Neural cell (in vitro differentiated cells): ENCODE results near the gene OSBP2. TPM values are rescaled to one million over a fixed set of nuclear protein-coding genes. Genes with fewer than 3 reads are reported as not detected.

Experiments used
- H2AFZ ChIP-seq: fragments of 200-600, 300-800 bp; sonication (generic), shearing (Covaris generic); 2 replicates; pipeline ENCODE4 v1.6.0; 2014; ENCODE audit warnings: low read depth, mild to moderate bottlenecking, antibody characterized with exemption, low read length, moderate library complexity
- H3F3A ChIP-seq: fragments of 200-600 bp; shearing (Covaris generic); 2 replicates; pipeline ENCODE4 v1.6.1; 2016; ENCODE audit warnings: mild to moderate bottlenecking, moderate library complexity, mixed read lengths, antibody characterized with exemption, low read length; ENCODE audit not compliant: insufficient read depth, poor library complexity, severe bottlenecking
- H3K27ac ChIP-seq: fragments of 200-600, 300-800 bp; sonication (generic), shearing (Covaris generic); 2 replicates; pipeline ENCODE4 v1.5.1; 2014; ENCODE audit warnings: mild to moderate bottlenecking, low read length, moderate library complexity
- H3K27me3 ChIP-seq: fragments of 300-800, 200-600 bp; sonication (generic), shearing (Covaris generic); 2 replicates; pipeline ENCODE4 v1.6.0; 2014; ENCODE audit warnings: mild to moderate bottlenecking, low read depth, low read length, moderate library complexity; ENCODE audit not compliant: insufficient read depth
- H3K36me3 ChIP-seq: fragments of 300-800, 200-600 bp; sonication (generic), shearing (Covaris generic); 2 replicates; pipeline ENCODE4 v1.5.1; 2014; ENCODE audit warnings: mild to moderate bottlenecking, antibody characterized with exemption, low read length, moderate library complexity; ENCODE audit not compliant: insufficient read depth
- H3K4me2 ChIP-seq: fragments of 300-800, 200-600 bp; sonication (generic), shearing (Covaris generic); 2 replicates; pipeline ENCODE4 v1.6.0; 2014; ENCODE audit warnings: mild to moderate bottlenecking, low read length
- H3K4me3 ChIP-seq: fragments of 300-800, 200-600 bp; sonication (generic), shearing (Covaris generic); 2 replicates; pipeline ENCODE4 v1.5.1; 2014; ENCODE audit warnings: mild to moderate bottlenecking, low read length, moderate library complexity
- H3K79me2 ChIP-seq: fragments of 200-600 bp; shearing (Covaris generic); replicated peaks from 2 replicates; pipeline ENCODE4 v1.6.0; 2014; ENCODE audit warnings: mild to moderate bottlenecking, low read length, moderate library complexity; ENCODE audit not compliant: insufficient read depth
- H3K9ac ChIP-seq: fragments of 300-800, 200-600 bp; sonication (generic), shearing (Covaris generic); 2 replicates; pipeline ENCODE4 v1.6.1; 2016; ENCODE audit warnings: mild to moderate bottlenecking, low read length, mixed read lengths
- H3K9me2 ChIP-seq: fragments of 200-600 bp; shearing (Covaris generic); 2 replicates; pipeline ENCODE4 v1.6.1; 2016; ENCODE audit warnings: mild to moderate bottlenecking, low read length, mixed read lengths; ENCODE audit not compliant: insufficient read depth
- H3K9me3 ChIP-seq: fragments of 200-600, 300-800 bp; sonication (generic), shearing (Covaris generic); 2 replicates; pipeline ENCODE4 v1.6.1; 2016; ENCODE audit warnings: mild to moderate bottlenecking, mixed run types, low read length, moderate library complexity, mixed read lengths
- H4K20me1 ChIP-seq: fragments of 200-600 bp; shearing (Covaris generic); 2 replicates; pipeline ENCODE4 v1.6.1; 2016; ENCODE audit warnings: mild to moderate bottlenecking, mixed run types; ENCODE audit not compliant: insufficient read depth
- EP300 ChIP-seq: fragments of 450-650 bp; conservative IDR thresholded peaks from 2 replicates; pipeline ENCODE4 v1.6.1; 2014; ENCODE audit warnings: antibody characterized with exemption, mild to moderate bottlenecking, moderate library complexity; ENCODE audit not compliant: poor library complexity, severe bottlenecking
- EZH2 ChIP-seq: fragments of 200-600, 300-800 bp; shearing (Covaris generic), sonication (generic); IDR thresholded peaks from 2 replicates; pipeline ENCODE4 v1.6.1; 2014; ENCODE audit warnings: antibody characterized with exemption, low read length, borderline replicate concordance, mild to moderate bottlenecking; ENCODE audit not compliant: insufficient read depth, poor library complexity, severe bottlenecking
- MXI1 ChIP-seq: fragments of 450-650 bp; conservative IDR thresholded peaks from 2 replicates; pipeline ENCODE4 v1.6.1; 2014; ENCODE audit warnings: antibody characterized with exemption, mild to moderate bottlenecking; ENCODE audit not compliant: poor library complexity, severe bottlenecking
- POLR2AphosphoS5 ChIP-seq: IDR thresholded peaks from 2 replicates; pipeline ENCODE4 v1.6.1; 2012
- RAD21 ChIP-seq: fragments of 450-650 bp; conservative IDR thresholded peaks from 2 replicates; pipeline ENCODE4 v1.6.1; 2014; ENCODE audit warnings: antibody characterized with exemption, mild to moderate bottlenecking, moderate library complexity
- SMC3 ChIP-seq: fragments of 450-650 bp; conservative IDR thresholded peaks from 2 replicates; pipeline ENCODE4 v1.6.1; 2014; ENCODE audit warnings: antibody characterized with exemption, mild to moderate bottlenecking, moderate library complexity; ENCODE audit not compliant: poor library complexity
- TAF1 ChIP-seq: IDR thresholded peaks from 2 replicates; pipeline ENCODE4 v1.6.1; 2012; ENCODE audit warnings: low read depth
- polyA plus RNA-seq: library from polyadenylated mRNA; depleted of rRNA; stranded (reverse); fragments of >200 nt; gene quantifications from 2 replicates; pipeline ENCODE4 v1.2.3, GENCODE V29; 2014
- TF ChIP-seq, protein P1 (sequence below): IDR thresholded peaks from 2 replicates; pipeline ENCODE4 v1.6.1; 2012; ENCODE audit warnings: borderline replicate concordance
- TF ChIP-seq, protein P2 (sequence below): fragments of 450-650 bp; IDR thresholded peaks from 2 replicates; pipeline ENCODE4 v1.5.1; 2014; ENCODE audit warnings: antibody characterized with exemption, mild to moderate bottlenecking, moderate library complexity; ENCODE audit not compliant: poor library complexity, severe bottlenecking

OSBP2 gene
- polyA plus RNA-seq, 1 donor from 2014 or later, result 8.7 TPM

DNA sequence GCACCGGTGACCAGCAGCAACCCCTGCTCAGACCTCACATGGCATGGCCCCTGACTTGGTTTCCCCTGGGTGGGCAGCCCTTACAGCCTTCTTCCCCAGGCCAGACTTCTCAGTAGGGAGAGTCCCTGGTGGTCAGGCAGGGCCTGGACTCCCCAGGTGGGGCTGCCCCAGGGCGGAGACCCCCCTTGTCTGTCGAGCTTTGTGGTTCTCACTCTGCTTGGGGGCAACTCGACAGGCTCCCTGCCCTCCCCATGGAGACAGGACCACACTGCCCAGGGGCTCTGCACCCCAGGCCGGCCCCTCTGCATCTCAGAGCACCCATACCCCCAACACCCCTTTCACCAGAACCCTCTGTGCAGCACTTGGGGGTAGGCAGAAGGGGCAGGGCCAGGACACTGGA is 186.2 kb downstream of the OSBP2 start:
- Histone ChIP-seq H3K36me3 (no peaks in the 10 kb centered on the region), H3K79me2 (no peaks in the 10 kb centered on the region), H3K4me2 (no peak overlapping the region), H2AFZ (no peak overlapping the region), H4K20me1 (no peaks in the 10 kb centered on the region), H3K9me2 (no peaks in the 10 kb centered on the region), H3K4me3 (no peak overlapping the region), H3K27ac (no peak overlapping the region), H3K9ac (no peak overlapping the region), H3F3A (no peaks in the 10 kb centered on the region), H3K27me3 (no peaks in the 10 kb centered on the region), H3K9me3 (no peaks in the 10 kb centered on the region)
- TF ChIP-seq, protein P1, sequence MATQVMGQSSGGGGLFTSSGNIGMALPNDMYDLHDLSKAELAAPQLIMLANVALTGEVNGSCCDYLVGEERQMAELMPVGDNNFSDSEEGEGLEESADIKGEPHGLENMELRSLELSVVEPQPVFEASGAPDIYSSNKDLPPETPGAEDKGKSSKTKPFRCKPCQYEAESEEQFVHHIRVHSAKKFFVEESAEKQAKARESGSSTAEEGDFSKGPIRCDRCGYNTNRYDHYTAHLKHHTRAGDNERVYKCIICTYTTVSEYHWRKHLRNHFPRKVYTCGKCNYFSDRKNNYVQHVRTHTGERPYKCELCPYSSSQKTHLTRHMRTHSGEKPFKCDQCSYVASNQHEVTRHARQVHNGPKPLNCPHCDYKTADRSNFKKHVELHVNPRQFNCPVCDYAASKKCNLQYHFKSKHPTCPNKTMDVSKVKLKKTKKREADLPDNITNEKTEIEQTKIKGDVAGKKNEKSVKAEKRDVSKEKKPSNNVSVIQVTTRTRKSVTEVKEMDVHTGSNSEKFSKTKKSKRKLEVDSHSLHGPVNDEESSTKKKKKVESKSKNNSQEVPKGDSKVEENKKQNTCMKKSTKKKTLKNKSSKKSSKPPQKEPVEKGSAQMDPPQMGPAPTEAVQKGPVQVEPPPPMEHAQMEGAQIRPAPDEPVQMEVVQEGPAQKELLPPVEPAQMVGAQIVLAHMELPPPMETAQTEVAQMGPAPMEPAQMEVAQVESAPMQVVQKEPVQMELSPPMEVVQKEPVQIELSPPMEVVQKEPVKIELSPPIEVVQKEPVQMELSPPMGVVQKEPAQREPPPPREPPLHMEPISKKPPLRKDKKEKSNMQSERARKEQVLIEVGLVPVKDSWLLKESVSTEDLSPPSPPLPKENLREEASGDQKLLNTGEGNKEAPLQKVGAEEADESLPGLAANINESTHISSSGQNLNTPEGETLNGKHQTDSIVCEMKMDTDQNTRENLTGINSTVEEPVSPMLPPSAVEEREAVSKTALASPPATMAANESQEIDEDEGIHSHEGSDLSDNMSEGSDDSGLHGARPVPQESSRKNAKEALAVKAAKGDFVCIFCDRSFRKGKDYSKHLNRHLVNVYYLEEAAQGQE, result no peak
- TF ChIP-seq TAF1 (no peak), POLR2AphosphoS5 (no peak)

DNA sequence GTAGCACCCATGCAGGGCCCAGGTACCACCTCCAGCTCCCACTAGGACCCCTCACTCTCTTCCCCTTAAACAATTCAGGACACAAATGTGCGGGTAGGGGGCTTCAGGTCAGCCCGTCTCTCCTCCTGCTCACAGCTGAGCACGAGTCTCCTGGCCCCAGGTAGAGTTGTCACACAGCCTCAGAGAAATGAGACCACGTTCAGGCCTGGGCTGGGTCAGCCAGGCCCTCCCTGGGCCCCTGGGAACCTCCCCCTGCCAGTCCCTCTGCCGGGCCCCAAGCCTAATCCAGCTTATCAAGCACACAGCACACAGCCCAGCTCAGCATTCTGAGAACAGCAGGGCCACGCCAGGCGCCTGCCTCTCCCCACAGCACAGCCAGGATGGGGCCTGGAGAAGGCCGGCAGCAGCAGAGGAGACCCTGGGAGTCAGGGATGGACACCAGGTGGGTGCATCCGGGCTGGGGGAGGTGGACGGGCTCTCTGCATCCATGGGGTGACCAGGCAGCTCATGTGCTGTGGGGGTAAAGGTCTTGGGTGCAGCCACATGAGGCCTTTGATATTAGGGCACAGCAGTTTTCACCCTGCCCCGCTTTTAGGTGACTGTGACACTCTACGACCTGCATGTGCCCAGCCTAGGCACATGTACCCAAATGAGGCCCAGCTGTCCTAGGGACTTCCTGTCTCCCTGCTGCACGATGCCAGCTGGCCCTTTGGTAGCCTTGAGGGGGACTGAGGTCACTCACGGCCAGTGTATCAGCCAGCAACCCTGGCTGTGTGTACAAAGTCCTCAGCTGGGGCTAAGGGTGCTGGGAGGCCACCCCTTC is 186.9 kb downstream of the OSBP2 start:
- no peaks in the 10 kb centered on the region for H3K9me3 ChIP-seq
- H3F3A ChIP-seq, result no peaks in the 10 kb centered on the region
- no peak overlapping the region for H3K4me2 ChIP-seq
- no peaks in the 10 kb centered on the region for H4K20me1 ChIP-seq
- H3K9ac ChIP-seq, result no peak overlapping the region
- H2AFZ ChIP-seq, result no peak overlapping the region
- H3K9me2 ChIP-seq, result no peaks in the 10 kb centered on the region
- no peaks in the 10 kb centered on the region for H3K27me3 ChIP-seq
- no peak for TF ChIP-seq EP300
- TF ChIP-seq, protein P1, result no peak
- no peak for TF ChIP-seq SMC3
- TF ChIP-seq RAD21, result no peak
- no peak for TF ChIP-seq POLR2AphosphoS5
- TF ChIP-seq TAF1, result no peak
- no peak for TF ChIP-seq EZH2
- TF ChIP-seq, protein P2, sequence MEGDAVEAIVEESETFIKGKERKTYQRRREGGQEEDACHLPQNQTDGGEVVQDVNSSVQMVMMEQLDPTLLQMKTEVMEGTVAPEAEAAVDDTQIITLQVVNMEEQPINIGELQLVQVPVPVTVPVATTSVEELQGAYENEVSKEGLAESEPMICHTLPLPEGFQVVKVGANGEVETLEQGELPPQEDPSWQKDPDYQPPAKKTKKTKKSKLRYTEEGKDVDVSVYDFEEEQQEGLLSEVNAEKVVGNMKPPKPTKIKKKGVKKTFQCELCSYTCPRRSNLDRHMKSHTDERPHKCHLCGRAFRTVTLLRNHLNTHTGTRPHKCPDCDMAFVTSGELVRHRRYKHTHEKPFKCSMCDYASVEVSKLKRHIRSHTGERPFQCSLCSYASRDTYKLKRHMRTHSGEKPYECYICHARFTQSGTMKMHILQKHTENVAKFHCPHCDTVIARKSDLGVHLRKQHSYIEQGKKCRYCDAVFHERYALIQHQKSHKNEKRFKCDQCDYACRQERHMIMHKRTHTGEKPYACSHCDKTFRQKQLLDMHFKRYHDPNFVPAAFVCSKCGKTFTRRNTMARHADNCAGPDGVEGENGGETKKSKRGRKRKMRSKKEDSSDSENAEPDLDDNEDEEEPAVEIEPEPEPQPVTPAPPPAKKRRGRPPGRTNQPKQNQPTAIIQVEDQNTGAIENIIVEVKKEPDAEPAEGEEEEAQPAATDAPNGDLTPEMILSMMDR, result no peak
- TF ChIP-seq MXI1, result no peak
- H3K27ac ChIP-seq, result no peak overlapping the region
- H3K79me2 ChIP-seq, result no peaks in the 10 kb centered on the region
- H3K36me3 ChIP-seq, result no peaks in the 10 kb centered on the region
- no peak overlapping the region for H3K4me3 ChIP-seq
